GM15510 (cell line): Measurements from ENCODE around the gene NPAT.

Source experiments
- POLR2A ChIP-seq: IDR thresholded peaks from 3 replicates; pipeline ENCODE4 v1.6.1; 2011; ENCODE audit warnings: borderline replicate concordance; ENCODE audit not compliant: insufficient read length; ENCODE audit errors: extremely low read depth

NPAT gene

GRCh38 chr11:108222574-108223347 lies at the start of gene NPAT, which contains the start of gene ATM:
NPAT (minus strand) TSS chr11:108222638; CDS start chr11:108222536, 102 bp downstream.
ATM (plus strand) TSS chr11:108223067; CDS start chr11:108227625, 4,558 bp downstream.
- TF ChIP-seq POLR2A: peak; percentile 71

- TF ChIP-seq POLR2A: no peak
Observed at GRCh38 chr11:108269583-108269982, 47.1 kb upstream of the NPAT start.

- TF ChIP-seq POLR2A: no peak
Observed at GRCh38 chr11:108253176-108253575, 30.7 kb upstream of the NPAT start.

GRCh38 chr11:108246885-108247284 lies 24.4 kb upstream of the NPAT start:
- no peak for TF ChIP-seq POLR2A

GRCh38 chr11:108246308-108246707 lies 23.9 kb upstream of the NPAT start:
- no peak for TF ChIP-seq POLR2A

- TF ChIP-seq POLR2A: no peak
Observed at GRCh38 chr11:108242422-108242821, 20.0 kb upstream of the NPAT start.

- TF ChIP-seq POLR2A: no peak
Observed at GRCh38 chr11:108241330-108242037, 19.0 kb upstream of the NPAT start.

- no peak for TF ChIP-seq POLR2A
Observed at GRCh38 chr11:108239076-108239475, 16.6 kb upstream of the NPAT start.

- no peak for TF ChIP-seq POLR2A
Observed at GRCh38 chr11:108237058-108237481, 14.6 kb upstream of the NPAT start.

GRCh38 chr11:108235633-108236032 lies 13.2 kb upstream of the NPAT start:
- no peak for TF ChIP-seq POLR2A

- TF ChIP-seq POLR2A: no peak
Observed at GRCh38 chr11:108235192-108235591, 12.8 kb upstream of the NPAT start.

GRCh38 chr11:108233277-108233945 lies 11.0 kb upstream of the NPAT start:
- no peak for TF ChIP-seq POLR2A

- TF ChIP-seq POLR2A: no peak
Observed at GRCh38 chr11:108228251-108228650, 5.8 kb upstream of the NPAT start.

GRCh38 chr11:108226036-108226435 lies 3.6 kb upstream of the NPAT start:
- TF ChIP-seq POLR2A: no peak
